Endothelial cell (in vitro differentiated cells): ENCODE results near the gene ELAC1. TPM values are rescaled to one million over a fixed set of nuclear protein-coding genes. Genes with fewer than 3 reads are reported as not detected.
A peak's percentile ranks its signal among the peaks of the same experiment; 100 is the strongest.
"Not testable (repeated sequence)": the region's sequence is repeated elsewhere in the genome, so short reads cannot be mapped to it uniquely, and the experiment has no call there.

ENCODE experiments used
- DNase-seq: peaks from one replicate; pipeline ENCODE4 v3.0.0; 2021; ENCODE audit warnings: low spot score
- H3K27ac Mint-ChIP-seq: one replicate; pipeline ENCODE4 v1.8.0; 2021; ENCODE audit warnings: mixed read lengths, inconsistent platforms; ENCODE audit not compliant: unreplicated experiment
- H3K27me3 Mint-ChIP-seq: one replicate; pipeline ENCODE4 v1.8.0; 2021; ENCODE audit warnings: mild to moderate bottlenecking, moderate library complexity, mixed read lengths, inconsistent platforms; ENCODE audit not compliant: unreplicated experiment
- H3K36me3 Mint-ChIP-seq: one replicate; pipeline ENCODE4 v1.8.0; 2021; ENCODE audit warnings: mild to moderate bottlenecking, low read depth, mixed read lengths, inconsistent platforms; ENCODE audit not compliant: unreplicated experiment
- H3K4me1 Mint-ChIP-seq: one replicate; pipeline ENCODE4 v1.8.0; 2021; ENCODE audit warnings: mild to moderate bottlenecking, mixed read lengths, inconsistent platforms; ENCODE audit not compliant: unreplicated experiment
- H3K4me3 Mint-ChIP-seq: one replicate; pipeline ENCODE4 v1.8.0; 2021; ENCODE audit warnings: mild to moderate bottlenecking, mixed read lengths, inconsistent platforms; ENCODE audit not compliant: unreplicated experiment
- H3K9me3 Mint-ChIP-seq: one replicate; pipeline ENCODE4 v1.8.0; 2021; ENCODE audit warnings: mixed read lengths, inconsistent platforms; ENCODE audit not compliant: unreplicated experiment
- CTCF ChIP-seq: fragments of 200-600 bp; sonication (generic); IDR thresholded peaks from one replicate; pipeline ENCODE4 v1.5.0; 2021; ENCODE audit warnings: antibody characterized with exemption; ENCODE audit not compliant: unreplicated experiment
- total RNA-seq: library from RNA; stranded (reverse); fragmentation: NEBNext Ultra II Directional; extraction: Animal tissue kit (Norgen Biotek cat#: 25700); gene quantifications from one replicate; pipeline ENCODE4 v1.2.1, GENCODE V29; 2021; ENCODE audit not compliant: unreplicated experiment

Gene ELAC1
- total RNA-seq, 1 donor from 2014 or later, result 10.5 TPM

GRCh38 chr18:50938912-50939311 is 28.9 kb upstream of the ELAC1 start:
- Mint-ChIP-seq H3K36me3 (peaks cover 7% of the 10 kb centered on the region), H3K9me3 (no peaks in the 10 kb centered on the region), H3K4me1 (no peaks in the 10 kb centered on the region), H3K27ac (peak overlapping the region; percentile 8), H3K4me3 (no peak overlapping the region), H3K27me3 (peaks cover 1% of the 10 kb centered on the region)
- DNase-seq, result no peak
- TF ChIP-seq CTCF, result no peak

- peaks cover 17% of the 10 kb centered on the region for H3K36me3 Mint-ChIP-seq
- H3K4me1 Mint-ChIP-seq, result no peaks in the 10 kb centered on the region
- no peak for TF ChIP-seq CTCF
- DNase-seq, result no peak
- no peak overlapping the region for H3K4me3 Mint-ChIP-seq
- H3K9me3 Mint-ChIP-seq, result no peaks in the 10 kb centered on the region
- H3K27me3 Mint-ChIP-seq, result no peaks in the 10 kb centered on the region
- H3K27ac Mint-ChIP-seq, result no peak overlapping the region
Measured at GRCh38 chr18:50944245-50944932, 23.5 kb upstream of the ELAC1 start.

DNA sequence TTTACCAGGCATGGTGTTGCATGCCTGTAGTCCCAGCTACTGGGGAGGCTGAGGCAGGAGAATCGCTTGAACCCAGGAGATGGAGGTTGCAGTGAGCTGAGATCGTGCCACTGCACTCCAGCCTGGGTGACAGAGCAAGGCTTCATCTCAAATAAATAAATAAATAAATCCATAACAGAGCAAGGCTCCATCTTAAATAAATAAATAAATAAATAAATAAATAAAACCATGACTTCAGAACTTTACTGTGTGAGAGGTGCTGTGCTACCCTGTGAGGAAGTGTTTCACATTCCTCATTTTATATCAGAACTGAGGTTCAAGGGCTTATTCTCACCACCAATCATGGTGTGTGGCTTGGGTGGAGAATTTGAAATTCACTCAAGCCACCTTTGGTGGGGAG is 21.9 kb upstream of the ELAC1 start:
- H3K27me3 Mint-ChIP-seq, H3K4me3 Mint-ChIP-seq, H3K9me3 Mint-ChIP-seq, H3K4me1 Mint-ChIP-seq, DNase-seq, H3K27ac Mint-ChIP-seq: not testable (repeated sequence)
- peaks cover 14% of the 10 kb centered on the region for H3K36me3 Mint-ChIP-seq

DNA sequence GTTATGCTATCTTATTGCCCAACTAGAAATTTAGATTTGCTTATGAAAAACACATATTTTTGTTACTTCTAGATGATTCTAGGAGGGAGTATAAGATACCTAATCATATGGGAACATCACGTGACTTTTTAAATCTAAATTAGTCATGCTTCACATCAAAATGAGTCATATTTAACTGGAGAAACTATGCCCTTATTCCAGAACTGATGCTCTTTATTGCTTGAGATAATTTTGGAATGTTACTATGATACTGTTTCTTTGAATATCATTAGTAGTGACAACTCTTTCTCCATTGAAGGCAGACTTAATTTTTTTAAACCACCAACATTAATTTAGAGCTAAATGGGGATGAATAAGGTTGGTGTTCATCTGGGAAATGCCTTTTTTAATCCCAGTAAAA is 19.9 kb upstream of the ELAC1 start:
- no peak for TF ChIP-seq CTCF
- H3K27me3 Mint-ChIP-seq, result no peaks in the 10 kb centered on the region
- peaks cover 14% of the 10 kb centered on the region for H3K36me3 Mint-ChIP-seq
- no peak for DNase-seq
- no peak overlapping the region for H3K27ac Mint-ChIP-seq
- H3K4me3 Mint-ChIP-seq, result no peak overlapping the region
- H3K9me3 Mint-ChIP-seq, result no peaks in the 10 kb centered on the region
- no peaks in the 10 kb centered on the region for H3K4me1 Mint-ChIP-seq

- DNase-seq, result no peak
- Mint-ChIP-seq H3K4me1 (no peaks in the 10 kb centered on the region), H3K36me3 (peaks cover 8% of the 10 kb centered on the region), H3K9me3 (no peaks in the 10 kb centered on the region), H3K27ac (no peak overlapping the region), H3K27me3 (no peaks in the 10 kb centered on the region), H3K4me3 (no peak overlapping the region)
- no peak for TF ChIP-seq CTCF
Measured at GRCh38 chr18:50949185-50949584, 18.7 kb upstream of the ELAC1 start.
